Ovary (tissue), 3 donors: ENCODE results near the gene KIF26B.

Source experiments
- POLR2A ChIP-seq: fragments of 450-650 bp; IDR thresholded peaks from one replicate; pipeline ENCODE4 v1.6.1; 2017; ENCODE audit warnings: antibody characterized with exemption, mild to moderate bottlenecking, moderate library complexity
- TF ChIP-seq, protein P1 (sequence below), 3 donors: fragments of 450-650 bp in 2 of 3; fragments of 200-600 bp in 1 of 3; IDR thresholded peaks; one replicate each; pipeline versions ENCODE4 v1.5.1 to v1.8.0; 2016 to 2022; ENCODE audit warnings: antibody characterized with exemption in 3 of 3, mild to moderate bottlenecking in 1 of 3
- donor health status: DM: no; HTN: no; CAD: no.

GRCh38 chr1:245161866-245162265 lies 7.1 kb downstream of the KIF26B start:
- TF ChIP-seq, protein P1, sequence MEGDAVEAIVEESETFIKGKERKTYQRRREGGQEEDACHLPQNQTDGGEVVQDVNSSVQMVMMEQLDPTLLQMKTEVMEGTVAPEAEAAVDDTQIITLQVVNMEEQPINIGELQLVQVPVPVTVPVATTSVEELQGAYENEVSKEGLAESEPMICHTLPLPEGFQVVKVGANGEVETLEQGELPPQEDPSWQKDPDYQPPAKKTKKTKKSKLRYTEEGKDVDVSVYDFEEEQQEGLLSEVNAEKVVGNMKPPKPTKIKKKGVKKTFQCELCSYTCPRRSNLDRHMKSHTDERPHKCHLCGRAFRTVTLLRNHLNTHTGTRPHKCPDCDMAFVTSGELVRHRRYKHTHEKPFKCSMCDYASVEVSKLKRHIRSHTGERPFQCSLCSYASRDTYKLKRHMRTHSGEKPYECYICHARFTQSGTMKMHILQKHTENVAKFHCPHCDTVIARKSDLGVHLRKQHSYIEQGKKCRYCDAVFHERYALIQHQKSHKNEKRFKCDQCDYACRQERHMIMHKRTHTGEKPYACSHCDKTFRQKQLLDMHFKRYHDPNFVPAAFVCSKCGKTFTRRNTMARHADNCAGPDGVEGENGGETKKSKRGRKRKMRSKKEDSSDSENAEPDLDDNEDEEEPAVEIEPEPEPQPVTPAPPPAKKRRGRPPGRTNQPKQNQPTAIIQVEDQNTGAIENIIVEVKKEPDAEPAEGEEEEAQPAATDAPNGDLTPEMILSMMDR (IDR thresholded peaks at IDR 0.05) = no peak
- TF ChIP-seq POLR2A = no peak
